Measurements from ENCODE around the gene TTC13.
A peak's percentile ranks its signal among the peaks of the same experiment; 100 is the strongest.
"Not testable (repeated sequence)": the region's sequence is repeated elsewhere in the genome, so short reads cannot be mapped to it uniquely, and the experiment has no call there.

TTC13 gene

DNA sequence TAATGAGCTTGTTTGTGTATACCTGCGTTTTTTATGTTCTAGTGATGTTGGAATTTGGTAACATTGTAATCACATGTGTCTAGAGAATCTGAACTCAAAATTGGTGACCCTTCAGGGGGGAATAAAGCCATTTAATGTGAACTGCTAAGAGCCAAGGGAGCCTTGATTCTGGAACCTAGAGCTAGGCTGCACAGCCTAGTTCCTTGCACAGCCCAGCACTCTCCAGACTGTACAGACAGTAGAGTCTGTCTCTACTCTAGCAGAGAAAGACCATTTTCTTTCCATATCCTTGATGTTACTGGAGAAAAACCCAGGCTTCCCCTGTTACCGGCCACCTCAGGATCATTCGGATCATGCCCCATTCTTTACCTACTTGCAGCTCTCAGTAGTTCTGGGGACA is 8.8 kb upstream of the TTC13 start:
- no peak for DNase-seq

- DNase-seq: peak in 2 of 58 donors; percentile 3 to 36
Measured at GRCh38 chr1:230986976-230987375, 8.3 kb upstream of the TTC13 start.

- DNase-seq: no peak
Measured at GRCh38 chr1:230985711-230986110, 7.0 kb upstream of the TTC13 start.

DNA sequence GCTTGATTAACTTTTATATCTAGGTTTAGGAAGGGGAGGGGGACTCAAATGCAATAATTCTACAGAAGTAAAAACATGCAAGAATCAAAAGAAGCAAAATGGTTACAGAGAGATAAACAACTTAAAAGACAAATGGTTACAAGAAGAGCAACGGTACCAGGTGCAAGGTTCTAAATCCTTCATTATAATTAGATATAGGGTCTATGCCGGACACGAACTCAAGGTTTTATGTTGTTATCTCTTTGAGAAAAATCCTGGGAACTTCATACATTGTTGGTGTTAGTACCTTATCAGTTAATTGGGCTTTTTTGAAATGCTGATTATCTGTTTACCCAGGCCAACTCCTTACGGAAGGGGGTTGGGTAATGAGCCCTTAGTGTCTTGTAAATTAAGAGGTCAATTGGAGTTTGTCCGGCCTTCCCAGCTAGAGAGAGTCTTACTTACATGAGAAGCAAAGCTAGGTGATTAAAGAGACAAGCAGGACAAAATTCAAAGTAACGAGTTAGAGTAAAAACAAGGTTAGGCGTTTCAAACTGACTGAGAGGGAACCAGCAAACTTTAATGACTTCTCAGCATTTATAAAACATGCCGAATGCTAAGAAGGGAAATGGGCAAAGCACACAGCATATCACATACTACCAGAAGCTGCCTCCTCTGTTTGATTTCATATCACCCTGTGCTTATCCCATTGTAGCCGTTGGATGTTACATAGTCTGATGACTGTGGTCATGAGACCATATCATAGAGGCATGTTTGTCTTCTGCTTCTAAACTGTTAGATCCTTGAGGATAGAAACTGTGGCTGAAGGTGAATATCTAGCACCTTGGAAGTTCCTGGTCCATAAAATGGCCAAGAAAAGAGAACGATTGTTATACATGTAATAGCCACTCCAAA is 6.2 kb upstream of the TTC13 start:
- not testable (repeated sequence) for DNase-seq

DNA sequence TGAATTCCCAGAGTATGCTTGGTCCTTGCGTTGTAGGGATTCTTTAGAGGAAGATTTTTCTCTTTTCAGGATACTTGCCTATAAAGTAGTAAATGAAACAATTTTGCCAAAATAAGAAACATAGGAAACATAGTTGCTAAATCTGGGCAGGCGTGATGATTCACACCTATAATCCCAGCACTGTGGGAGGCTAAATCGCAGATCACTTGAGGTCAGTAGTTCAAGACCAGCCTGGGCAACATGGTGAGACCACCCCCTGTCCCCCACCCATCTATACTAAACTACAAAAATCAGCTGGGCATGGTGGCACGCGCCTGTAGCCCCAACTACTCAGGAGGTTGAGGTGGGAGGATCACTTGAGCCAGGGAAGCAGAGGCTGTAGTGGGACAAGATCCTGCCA is 5.2 kb upstream of the TTC13 start:
- no peak for DNase-seq

DNA sequence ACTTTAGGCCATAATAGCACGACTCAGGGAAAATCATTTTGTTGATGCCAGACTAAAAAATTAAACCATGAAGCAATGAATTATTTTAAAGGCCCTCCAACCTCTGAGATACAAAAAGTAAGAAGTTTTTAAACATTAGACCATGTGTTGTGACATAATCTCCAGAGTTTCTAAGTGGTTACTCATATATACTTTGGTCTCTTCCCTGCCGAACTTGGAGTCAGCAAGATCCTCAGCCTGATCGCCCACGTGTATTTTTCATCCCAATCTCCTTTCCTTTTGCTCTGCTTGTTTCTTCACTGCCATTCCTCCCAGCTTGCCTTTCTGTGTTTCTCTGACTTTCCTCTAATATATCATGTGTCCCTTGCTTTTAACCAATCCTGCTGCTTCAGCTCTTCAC is 4.0 kb upstream of the TTC13 start:
- DNase-seq: no peak

GRCh38 chr1:230979952-230980351 is 1.3 kb upstream of the TTC13 start:
- no peak for DNase-seq

- DNase-seq: peak in 2 of 58 donors; percentile 50 to 62
Measured at GRCh38 chr1:230979389-230979716, 692 bp upstream of the TTC13 start.

DNA sequence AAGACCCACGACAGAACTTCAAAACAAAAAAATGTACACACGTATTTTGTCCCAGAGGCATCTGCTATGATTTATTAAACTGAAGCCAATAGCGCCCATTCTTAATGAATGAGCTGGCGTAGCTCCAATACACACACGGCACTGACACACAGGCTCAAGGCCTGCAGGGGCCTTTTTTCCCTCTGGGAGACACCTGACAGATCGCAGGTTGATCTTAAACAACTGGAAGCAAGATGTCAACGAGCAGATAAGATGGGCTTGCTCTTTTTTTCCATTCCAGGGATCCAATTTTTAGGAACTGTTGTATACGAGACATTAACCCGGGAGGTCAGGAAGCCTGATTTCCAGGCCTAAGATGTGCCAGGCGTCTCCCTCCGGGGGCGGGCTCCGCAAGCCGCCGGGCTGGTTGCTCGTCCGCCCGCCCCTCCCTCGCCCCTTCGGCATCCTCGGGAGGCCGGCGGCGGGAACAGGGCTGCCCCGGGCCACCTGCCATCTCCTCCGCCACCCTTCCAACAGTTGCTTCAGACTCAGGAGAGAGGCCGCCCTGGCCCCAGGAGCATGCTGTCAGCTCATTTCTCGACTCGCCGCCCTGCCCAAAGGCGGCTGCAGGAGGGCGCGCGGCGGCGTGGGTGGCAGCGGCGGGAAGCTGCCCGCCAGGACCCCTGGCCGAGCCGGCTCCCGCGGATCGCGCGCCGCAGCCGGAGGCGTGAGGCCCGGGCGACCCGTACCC is 735 bp downstream of the TTC13 start:
- peak in 24 of 58 donors; percentile 2 to 60 (median 22) for DNase-seq

- no peak for DNase-seq
Measured at GRCh38 chr1:230976825-230977747, 1.6 kb downstream of the TTC13 start.

DNA sequence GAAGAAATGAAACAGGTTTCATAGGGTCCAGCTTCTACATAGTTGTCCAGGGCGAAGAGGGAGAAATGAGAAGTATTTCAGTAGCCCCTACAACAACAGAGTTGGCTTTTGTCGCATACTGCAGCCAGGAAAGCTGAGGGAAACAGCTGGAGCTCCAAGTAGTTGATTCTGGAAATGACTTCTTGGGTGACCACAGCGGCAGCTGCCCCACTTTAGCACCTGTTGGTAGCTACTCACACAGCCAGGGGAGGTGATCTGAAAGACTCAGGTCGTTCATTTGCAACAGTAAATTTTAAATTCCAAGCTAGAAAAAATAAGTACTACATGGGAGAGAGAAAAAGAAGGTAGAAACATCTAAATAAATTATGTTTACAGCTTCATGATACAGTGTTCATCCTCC is 2.3 kb downstream of the TTC13 start:
- DNase-seq: no peak

- no peak for DNase-seq
Measured at GRCh38 chr1:230975636-230976035, 3.0 kb downstream of the TTC13 start.

- no peak for DNase-seq
Measured at GRCh38 chr1:230972855-230973271, 5.8 kb downstream of the TTC13 start.

DNA sequence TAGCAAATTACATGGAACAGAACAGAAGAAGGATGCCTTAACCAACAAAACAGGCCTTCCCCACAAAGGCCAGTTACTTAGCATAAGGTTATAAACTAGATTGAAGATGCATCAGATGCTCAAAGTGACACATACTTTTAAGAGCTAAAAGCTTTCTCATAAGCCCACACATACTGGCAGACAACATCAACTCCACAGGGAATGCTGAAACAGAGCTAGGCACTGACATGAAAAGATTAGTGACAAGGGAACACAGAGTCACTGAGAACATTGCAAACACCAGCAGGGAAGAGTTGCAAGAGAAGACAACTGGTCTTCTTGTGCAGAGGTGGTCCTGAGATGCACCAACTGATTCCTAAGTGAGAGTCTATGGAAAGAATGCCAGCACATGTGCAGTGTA is 6.9 kb downstream of the TTC13 start:
- DNase-seq: peak in 3 of 58 donors; percentile 11 to 29 (median 12)

- DNase-seq: no peak
Measured at GRCh38 chr1:230970432-230970831, 8.2 kb downstream of the TTC13 start.

GRCh38 chr1:230966358-230966873 is 12.2 kb downstream of the TTC13 start:
- no peak for DNase-seq

DNA sequence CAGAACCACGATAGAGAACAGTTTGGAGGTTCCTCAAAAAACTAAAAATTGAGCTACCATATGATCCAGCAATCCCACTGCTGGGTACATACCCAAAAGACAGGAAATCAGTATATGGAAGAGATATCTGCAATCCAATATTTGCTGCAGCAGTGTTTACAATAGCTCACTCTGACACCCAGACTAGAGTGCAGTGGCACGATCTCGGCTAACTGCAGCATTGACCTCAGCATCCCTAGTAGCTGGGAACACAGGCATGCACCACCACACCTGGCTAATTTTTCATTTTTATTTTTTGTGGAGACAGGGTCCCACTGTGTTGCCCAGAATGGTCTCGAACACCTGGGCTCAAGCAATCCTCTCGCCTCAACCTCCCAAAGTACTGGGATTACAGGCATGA is 13.1 kb downstream of the TTC13 start:
- no peak for DNase-seq

DNA sequence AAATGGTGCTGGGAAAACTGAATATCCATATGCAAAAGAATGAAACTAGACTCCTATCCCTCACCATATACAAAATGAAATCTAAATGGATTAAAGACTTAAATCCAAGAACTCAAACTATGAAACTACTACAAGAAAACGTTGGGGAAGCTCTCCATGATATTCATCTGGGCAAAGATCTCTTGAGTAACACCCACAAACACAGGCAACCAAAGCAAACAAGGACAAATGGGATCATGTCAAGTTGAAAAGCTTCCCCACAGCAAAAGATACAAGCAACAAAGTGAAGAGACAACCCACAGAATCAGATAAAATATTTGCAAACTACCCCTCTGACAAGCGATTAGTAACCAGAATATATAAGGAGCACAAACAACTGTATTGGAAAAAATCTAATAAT is 13.8 kb downstream of the TTC13 start:
- DNase-seq: no peak

- DNase-seq: no peak
Measured at GRCh38 chr1:230958370-230958769, 20.3 kb downstream of the TTC13 start.

GRCh38 chr1:230957580-230957989 is 21.1 kb downstream of the TTC13 start:
- DNase-seq: no peak

GRCh38 chr1:230950404-230950803 is 28.3 kb downstream of the TTC13 start:
- no peak for DNase-seq

Measured in anterior cingulate cortex (tissue), 58 donors.